ENCODE results near the gene ETV1.

- TF ChIP-seq JUND (IDR thresholded peaks at IDR 0.05) (no peak), CTCF (IDR thresholded peaks at IDR 0.05 in 2 of 3, conservative IDR thresholded peaks at IDR 0.05 in 1 of 3; ENCODE audit: borderline replicate concordance in 1 of 3, insufficient read depth in 1 of 3, low read depth in 2 of 3, low read length in 2 of 3) (no peak), ZBTB33 (IDR thresholded peaks at IDR 0.05; ENCODE audit: extremely low read depth, insufficient replicate concordance, low read length) (no peak), POLR2AphosphoS5 (IDR thresholded peaks at IDR 0.05; ENCODE audit: low read depth, low read length) (no peak), POLR2A (IDR thresholded peaks at IDR 0.05; ENCODE audit: borderline replicate concordance, extremely low read depth, insufficient read depth, insufficient read length) (no peak), ZNF274 (IDR thresholded peaks at IDR 0.05; ENCODE audit: low read depth, low read length) (no peak), EGR1 (IDR thresholded peaks at IDR 0.05; ENCODE audit: low read depth) (no peak), SP1 (IDR thresholded peaks at IDR 0.05; ENCODE audit: low read depth) (no peak)
- TF ChIP-seq, protein P1, sequence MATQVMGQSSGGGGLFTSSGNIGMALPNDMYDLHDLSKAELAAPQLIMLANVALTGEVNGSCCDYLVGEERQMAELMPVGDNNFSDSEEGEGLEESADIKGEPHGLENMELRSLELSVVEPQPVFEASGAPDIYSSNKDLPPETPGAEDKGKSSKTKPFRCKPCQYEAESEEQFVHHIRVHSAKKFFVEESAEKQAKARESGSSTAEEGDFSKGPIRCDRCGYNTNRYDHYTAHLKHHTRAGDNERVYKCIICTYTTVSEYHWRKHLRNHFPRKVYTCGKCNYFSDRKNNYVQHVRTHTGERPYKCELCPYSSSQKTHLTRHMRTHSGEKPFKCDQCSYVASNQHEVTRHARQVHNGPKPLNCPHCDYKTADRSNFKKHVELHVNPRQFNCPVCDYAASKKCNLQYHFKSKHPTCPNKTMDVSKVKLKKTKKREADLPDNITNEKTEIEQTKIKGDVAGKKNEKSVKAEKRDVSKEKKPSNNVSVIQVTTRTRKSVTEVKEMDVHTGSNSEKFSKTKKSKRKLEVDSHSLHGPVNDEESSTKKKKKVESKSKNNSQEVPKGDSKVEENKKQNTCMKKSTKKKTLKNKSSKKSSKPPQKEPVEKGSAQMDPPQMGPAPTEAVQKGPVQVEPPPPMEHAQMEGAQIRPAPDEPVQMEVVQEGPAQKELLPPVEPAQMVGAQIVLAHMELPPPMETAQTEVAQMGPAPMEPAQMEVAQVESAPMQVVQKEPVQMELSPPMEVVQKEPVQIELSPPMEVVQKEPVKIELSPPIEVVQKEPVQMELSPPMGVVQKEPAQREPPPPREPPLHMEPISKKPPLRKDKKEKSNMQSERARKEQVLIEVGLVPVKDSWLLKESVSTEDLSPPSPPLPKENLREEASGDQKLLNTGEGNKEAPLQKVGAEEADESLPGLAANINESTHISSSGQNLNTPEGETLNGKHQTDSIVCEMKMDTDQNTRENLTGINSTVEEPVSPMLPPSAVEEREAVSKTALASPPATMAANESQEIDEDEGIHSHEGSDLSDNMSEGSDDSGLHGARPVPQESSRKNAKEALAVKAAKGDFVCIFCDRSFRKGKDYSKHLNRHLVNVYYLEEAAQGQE (IDR thresholded peaks at IDR 0.05; ENCODE audit: low read depth), result no peak
- TF ChIP-seq, protein P2, sequence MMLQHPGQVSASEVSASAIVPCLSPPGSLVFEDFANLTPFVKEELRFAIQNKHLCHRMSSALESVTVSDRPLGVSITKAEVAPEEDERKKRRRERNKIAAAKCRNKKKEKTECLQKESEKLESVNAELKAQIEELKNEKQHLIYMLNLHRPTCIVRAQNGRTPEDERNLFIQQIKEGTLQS (IDR thresholded peaks at IDR 0.05), result no peak
Observed at GRCh38 chr7:14013898-14014297, 24.4 kb upstream of the ETV1 start.
